GM19455 (cell line): Measurements from ENCODE around the gene RMDN2.

Source experiments
- ATAC-seq: cut with Tn5 transposase; IDR thresholded peaks from one replicate; pipeline ENCODE4 v1.9.1; 2021; ENCODE audit not compliant: unreplicated experiment

Gene RMDN2

GRCh38 chr2:38037757-38038621, 112.9 kb downstream of the RMDN2 start:
- peak; percentile 71 for ATAC-seq

GRCh38 chr2:38038682-38039081, 113.6 kb downstream of the RMDN2 start:
- peak; percentile 3 for ATAC-seq

- no peak for ATAC-seq
Measured at GRCh38 chr2:38039121-38039910, 114.2 kb downstream of the RMDN2 start.

GRCh38 chr2:38045811-38046210, 120.7 kb downstream of the RMDN2 start:
- ATAC-seq = no peak

GRCh38 chr2:38056216-38056615, 131.1 kb downstream of the RMDN2 start:
- no peak for ATAC-seq

- no peak for ATAC-seq
Measured at GRCh38 chr2:38057651-38058410, 132.7 kb downstream of the RMDN2 start.

- ATAC-seq = no peak
Measured at GRCh38 chr2:38060236-38061018, 135.3 kb downstream of the RMDN2 start.

GRCh38 chr2:38064801-38065501, 139.9 kb downstream of the RMDN2 start:
- no peak for ATAC-seq

- ATAC-seq = no peak
Measured at GRCh38 chr2:38065502-38066135, 140.5 kb downstream of the RMDN2 start.

GRCh38 chr2:38066421-38067115, 141.5 kb downstream of the RMDN2 start:
- ATAC-seq = no peak
